Endothelial cell of umbilical vein (primary cell): ENCODE results near the gene CLCN5. TPM values are rescaled to one million over a fixed set of nuclear protein-coding genes. Genes with fewer than 3 reads are reported as not detected.

Experiments used
- Bru-seq: library from RNA; stranded (reverse); fragments of 400-500 nt; gene quantifications from one replicate; lab custom pipeline; 2021; lab: Mats Ljungman, UMichigan
- BruChase-seq, 2 experiments: library from RNA; stranded (reverse); fragments of 400-500 nt; gene quantifications; one replicate each; lab custom pipeline; 2021; lab: Mats Ljungman, UMichigan
- BruUV-seq: library from RNA; stranded (reverse); fragments of 400-500 nt; replicated peaks from 2 replicates; lab custom pipeline; 2021; lab: Mats Ljungman, UMichigan
- CTCF ChIA-PET: fragments of 300-600, 350-600 bp; sonication (Branson Sonifier 250); formaldehyde crosslinking; loops from one replicate; lab custom pipeline; 2021; ENCODE audit warnings: antibody characterized with exemption, inconsistent platforms; lab: Charles Lee
- POLR2A ChIA-PET: fragments of 300-600, 350-600 bp; sonication (Branson Sonifier 250); formaldehyde crosslinking; loops from one replicate; lab custom pipeline; 2021; ENCODE audit warnings: antibody characterized with exemption, inconsistent platforms; lab: Charles Lee
- DNase-seq: peaks from one replicate; pipeline ENCODE4 v3.0.0-alpha.2; 2011; ENCODE audit warnings: low read depth, low spot score
- FAIRE-seq: peaks from 2 replicates; lab custom pipeline; 2011; peaks lifted over from hg19 to GRCh38; lab: Jason Lieb, UNC
- H2AFZ ChIP-seq: 2 replicates; pipeline ENCODE4 v1.6.0; 2012; ENCODE audit warnings: low read depth, low read length, control low read depth, inconsistent platforms
- H3K27ac ChIP-seq: 2 replicates; pipeline ENCODE4 v1.5.1; 2011; ENCODE audit warnings: low read depth, mild to moderate bottlenecking, control low read depth, low read length, moderate library complexity; ENCODE audit not compliant: insufficient read depth
- H3K27me3 ChIP-seq, 2 experiments: 2 replicates each; pipeline versions ENCODE4 v1.6.0 to v1.6.1; 2011; ENCODE audit warnings: low read length in 2 of 2, mixed read lengths in 1 of 2; ENCODE audit not compliant: control insufficient read depth in 2 of 2, insufficient read depth in 2 of 2
- H3K36me3 ChIP-seq, 2 experiments: 2 replicates in 1 of 2; 3 replicates in 1 of 2; pipeline ENCODE4 v1.5.1; 2011; ENCODE audit warnings: low read length in 2 of 2, mild to moderate bottlenecking in 1 of 2, moderate library complexity in 1 of 2; ENCODE audit not compliant: control insufficient read depth in 2 of 2, insufficient read depth in 2 of 2; ENCODE audit errors: extremely low read depth in 1 of 2
- H3K4me1 ChIP-seq: 3 replicates; pipeline ENCODE4 v1.5.1; 2011; ENCODE audit warnings: mild to moderate bottlenecking, low read length; ENCODE audit not compliant: control insufficient read depth, insufficient read depth; ENCODE audit errors: extremely low read depth
- H3K4me2 ChIP-seq: 2 replicates; pipeline ENCODE4 v1.6.1; 2011; ENCODE audit warnings: low read length, control low read depth, mixed read lengths; ENCODE audit not compliant: insufficient read depth
- H3K4me3 ChIP-seq, 3 experiments: fragments of 200-600 bp in 1 of 3; sonication (generic), shearing (Covaris generic) in 1 of 3; replicated peaks in 1 of 3; 2 replicates each; pipeline ENCODE4 v1.5.1; 2011 to 2016; ENCODE audit warnings: control low read depth in 3 of 3, low read length in 3 of 3, mild to moderate bottlenecking in 2 of 3, inconsistent platforms in 1 of 3, low read depth in 1 of 3, moderate library complexity in 1 of 3; ENCODE audit not compliant: insufficient read depth in 1 of 3
- H3K79me2 ChIP-seq: 2 replicates; pipeline ENCODE4 v1.6.0; 2012; ENCODE audit warnings: low read length, inconsistent platforms; ENCODE audit not compliant: control insufficient read depth, insufficient read depth
- H3K9ac ChIP-seq: replicated peaks from 2 replicates; pipeline ENCODE3; 2011; ENCODE audit warnings: low read length, control low read depth; ENCODE audit not compliant: insufficient read depth; ENCODE audit errors: extremely low read depth
- H3K9me1 ChIP-seq: replicated peaks from 3 replicates; pipeline ENCODE4 v1.6.0; 2011; ENCODE audit warnings: mild to moderate bottlenecking, low read length; ENCODE audit not compliant: control insufficient read depth, insufficient read depth; ENCODE audit errors: extremely low read depth
- H3K9me3 ChIP-seq: replicated peaks from 2 replicates; pipeline ENCODE4 v1.5.1; 2012; ENCODE audit warnings: low read length, inconsistent platforms; ENCODE audit not compliant: control insufficient read depth, insufficient read depth
- H4K20me1 ChIP-seq: replicated peaks from 2 replicates; pipeline ENCODE3; 2011; ENCODE audit warnings: mild to moderate bottlenecking, low read length; ENCODE audit not compliant: control insufficient read depth, insufficient read depth; ENCODE audit errors: extremely low read depth
- EZH2 ChIP-seq: IDR thresholded peaks from 2 replicates; pipeline ENCODE4 v1.6.1; 2012; ENCODE audit warnings: borderline replicate concordance, low read depth, mild to moderate bottlenecking, moderate library complexity, low read length, inconsistent platforms; ENCODE audit not compliant: severe bottlenecking
- FOS ChIP-seq: IDR thresholded peaks from 2 replicates; pipeline ENCODE4 v1.6.1; 2011; ENCODE audit warnings: mild to moderate bottlenecking, low read length, moderate library complexity, borderline replicate concordance; ENCODE audit not compliant: insufficient read depth
- GATA2 ChIP-seq: IDR thresholded peaks from 2 replicates; pipeline ENCODE4 v1.7.0; 2011; ENCODE audit warnings: low read depth, mild to moderate bottlenecking, moderate library complexity, mixed read lengths, low read length; ENCODE audit not compliant: insufficient read length, insufficient read depth
- JUN ChIP-seq: IDR thresholded peaks from 2 replicates; pipeline ENCODE4 v1.6.1; 2011; ENCODE audit warnings: borderline replicate concordance, low read depth; ENCODE audit not compliant: insufficient read length, insufficient read depth
- MYC ChIP-seq: IDR thresholded peaks from one replicate; pipeline ENCODE4 v1.6.1; 2011; ENCODE audit warnings: mild to moderate bottlenecking, low read depth, low read length
- POLR2A ChIP-seq: IDR thresholded peaks from 2 replicates; pipeline ENCODE4 v1.6.1; 2012; ENCODE audit warnings: low read depth, mild to moderate bottlenecking, control low read depth, low read length
- POLR2AphosphoS5 ChIP-seq: IDR thresholded peaks from 2 replicates; pipeline ENCODE4 v1.6.1; 2012; ENCODE audit warnings: low read depth, mild to moderate bottlenecking, control low read depth, low read length, moderate library complexity; ENCODE audit not compliant: insufficient read depth
- dilution Hi-C: fragments of 300-500 bp; cut with MboI; formaldehyde crosslinking; loops from one replicate; pipeline ENCODE4 v1.15.0; 2019; ENCODE audit warnings: low sequenced_read_pairs; ENCODE audit not compliant: extremely low pct_ligation_motif_present
- intact Hi-C: fragments of 100-400 bp; cut with micrococcal nuclease; formaldehyde crosslinking; loops from one replicate; pipeline ENCODE4 v1.10.0; 2022
- long read RNA-seq: library from polyadenylated mRNA; stranded (forward); transcript quantifications from one replicate; pipeline ENCODE4 v2.0.0, GENCODE V29; 2021
- polyA minus RNA-seq, 3 experiments: library from RNA; depleted of rRNA, polyadenylated mRNA; stranded (reverse); fragments of >200 nt; gene quantifications; 1 replicate in 1 of 3; 2 replicates in 2 of 3; pipeline ENCODE4 v1.2.3, GENCODE V29; 2011
- polyA plus RNA-seq, 4 experiments: library from polyadenylated mRNA; depleted of rRNA in 3 of 4; stranded (reverse) in 3 of 4; unstranded in 1 of 4; fragments of >200 nt; gene quantifications; 2 replicates each; pipeline versions ENCODE4 v1.2.1 to v1.2.3, GENCODE V29; 2011 to 2012; ENCODE audit warnings: missing spikeins in 1 of 4
- total RNA-seq: library from RNA; stranded (reverse); gene quantifications from 2 replicates; pipeline ENCODE4 v1.2.3, GENCODE V29; 2021
- TF ChIP-seq, protein P1 (sequence below), 2 donors: IDR thresholded peaks; 1 replicate in 1 of 2; 2 replicates in 1 of 2; pipeline ENCODE4 v1.5.1; 2011; ENCODE audit warnings: low read length in 2 of 2, mild to moderate bottlenecking in 2 of 2, moderate library complexity in 2 of 2, control low read depth in 1 of 2, inconsistent platforms in 1 of 2, low read depth in 1 of 2; ENCODE audit not compliant: insufficient read depth in 1 of 2; ENCODE audit errors: extremely low read depth in 1 of 2
- TF ChIP-seq, protein P2 (sequence below): IDR thresholded peaks from 2 replicates; pipeline ENCODE4 v1.6.1; 2011; ENCODE audit not compliant: insufficient read depth, insufficient read length

CLCN5 gene
- 12.9 TPM in 2 replicates for total RNA-seq
- polyA plus RNA-seq: 2.7 and 3.1 TPM in 2 replicates
- 1.7 and 1.8 TPM in 2 replicates for polyA plus RNA-seq (2011; cell fraction: cytosol; rRNA removed)
- polyA plus RNA-seq (2011; cell fraction: nucleus; rRNA removed): 6.6 and 6.8 TPM in 2 replicates
- 5.8 and 6.2 TPM in 2 replicates for polyA plus RNA-seq (2012)
- polyA minus RNA-seq: 21.9 and 24.1 TPM in 2 replicates
- polyA minus RNA-seq (2011; cell fraction: cytosol; rRNA and poly(A)+ RNA removed): 7.9 TPM
- polyA minus RNA-seq (2011; cell fraction: nucleus; rRNA and poly(A)+ RNA removed): 13.4 and 19.4 TPM in 2 replicates
- Bru-seq, nascent RNA: percentile 54 among the genes with signal in this experiment
- BruChase-seq, experiment 1, labeled RNA remaining after a 6-hour chase: percentile 61 among the genes with signal in this experiment
- BruChase-seq, experiment 2, labeled RNA remaining after a 2-hour chase: percentile 56 among the genes with signal in this experiment
- long read RNA-seq, full-length matches to known transcripts: 2 of 10 reads
- long read RNA-seq, partial matches to known transcripts: 1 of 10 reads
- long read RNA-seq, other reads (novel, unspliced or antisense): 7 of 10 reads

DNA sequence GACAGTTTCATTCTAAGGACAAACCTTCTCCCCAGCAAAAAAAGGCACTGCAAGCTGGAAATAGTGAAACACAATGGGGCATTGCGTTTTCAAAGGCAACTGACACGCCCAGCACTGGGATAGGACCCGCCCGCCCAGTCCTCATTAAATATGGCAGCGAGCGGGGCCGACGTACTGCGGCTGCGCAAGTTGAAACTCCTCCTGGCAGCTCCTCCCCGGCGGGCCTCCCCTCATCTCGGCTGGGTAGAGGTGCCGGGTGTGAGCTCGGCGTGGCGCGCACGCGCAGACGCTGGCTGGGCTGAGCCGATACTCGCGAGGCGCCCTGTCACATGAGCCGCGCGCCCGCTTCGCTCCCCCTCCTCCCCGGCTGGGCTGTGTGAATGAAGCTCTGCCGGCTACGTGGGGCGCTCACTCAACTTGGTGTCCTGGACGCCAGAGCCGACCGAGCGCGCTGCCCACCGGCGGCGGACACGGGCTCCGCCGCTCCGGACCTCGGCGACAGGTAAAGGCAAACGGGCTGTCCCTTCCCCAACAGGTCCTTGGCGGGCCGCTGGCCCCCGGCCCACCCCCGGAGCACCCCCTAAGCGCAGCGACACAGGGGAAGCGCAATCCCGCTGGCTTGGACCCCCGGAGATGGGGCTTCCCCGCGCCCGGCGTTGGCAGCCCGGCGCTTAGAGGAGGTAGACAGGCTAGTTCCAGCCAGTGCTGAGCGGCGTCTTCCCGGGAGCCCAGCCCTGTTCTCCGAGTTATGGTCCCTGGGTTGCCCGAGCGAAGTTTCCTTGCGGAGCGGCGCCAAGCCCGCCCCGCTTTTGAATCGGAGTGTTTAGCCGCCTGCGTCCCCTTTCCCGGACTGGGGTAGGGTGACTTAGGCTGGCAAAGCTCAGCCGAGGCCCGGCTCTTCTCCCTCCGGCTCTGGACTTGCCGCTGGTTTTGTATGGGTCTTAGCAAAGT is at the start of gene CLCN5:
TSS of gene CLCN5 (plus strand) at position 306 of the 951 bp plus-strand sequence. CDS start 2,703 bp downstream, outside the sequence.
- dilution Hi-C loops (no loop called here), intact Hi-C loops (loop anchor here (1.0 to 5.0 kb wide), 6 partner anchors 38 to 720 kb away; partner anchors contain the start of genes CCNB3 and SYP)
- Histone ChIP-seq H2AFZ (peak within 1 kb of the TSS; percentile 82), H3K27me3 (no peaks in the 10 kb centered on the region), H3K4me3 (peak within 1 kb of the TSS; percentile 53 to 87 (median 79)), H3K79me2 (no peaks in the 10 kb centered on the region), H3K27ac (peak within 1 kb of the TSS; percentile 45), H3K9me1 (no peaks in the 10 kb centered on the region), H3K9me3 (no peaks in the 10 kb centered on the region), H3K36me3 (no peaks in the 10 kb centered on the region), H3K4me1 (peaks cover 3% of the 10 kb centered on the region), H3K4me2 (peak within 1 kb of the TSS; percentile 96), H4K20me1 (no peaks in the 10 kb centered on the region), H3K9ac (peak within 1 kb of the TSS; percentile 73)
- POLR2A ChIA-PET: no interaction called here
- FAIRE-seq (peak; percentile 86), DNase-seq (peak; percentile 97)
- BruUV-seq: no TSS peak
- TF ChIP-seq GATA2 (no peak), POLR2A (peak; percentile 43), EZH2 (no peak), POLR2AphosphoS5 (peak; percentile 20), JUN (no peak), MYC (no peak), FOS (no peak)
- TF ChIP-seq, protein P1, sequence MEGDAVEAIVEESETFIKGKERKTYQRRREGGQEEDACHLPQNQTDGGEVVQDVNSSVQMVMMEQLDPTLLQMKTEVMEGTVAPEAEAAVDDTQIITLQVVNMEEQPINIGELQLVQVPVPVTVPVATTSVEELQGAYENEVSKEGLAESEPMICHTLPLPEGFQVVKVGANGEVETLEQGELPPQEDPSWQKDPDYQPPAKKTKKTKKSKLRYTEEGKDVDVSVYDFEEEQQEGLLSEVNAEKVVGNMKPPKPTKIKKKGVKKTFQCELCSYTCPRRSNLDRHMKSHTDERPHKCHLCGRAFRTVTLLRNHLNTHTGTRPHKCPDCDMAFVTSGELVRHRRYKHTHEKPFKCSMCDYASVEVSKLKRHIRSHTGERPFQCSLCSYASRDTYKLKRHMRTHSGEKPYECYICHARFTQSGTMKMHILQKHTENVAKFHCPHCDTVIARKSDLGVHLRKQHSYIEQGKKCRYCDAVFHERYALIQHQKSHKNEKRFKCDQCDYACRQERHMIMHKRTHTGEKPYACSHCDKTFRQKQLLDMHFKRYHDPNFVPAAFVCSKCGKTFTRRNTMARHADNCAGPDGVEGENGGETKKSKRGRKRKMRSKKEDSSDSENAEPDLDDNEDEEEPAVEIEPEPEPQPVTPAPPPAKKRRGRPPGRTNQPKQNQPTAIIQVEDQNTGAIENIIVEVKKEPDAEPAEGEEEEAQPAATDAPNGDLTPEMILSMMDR (IDR thresholded peaks at IDR 0.05; ENCODE audit: extremely low read depth in 1 of 2, insufficient read depth in 1 of 2, low read depth in 1 of 2, low read length in 2 of 2): no peak
- TF ChIP-seq, protein P2, sequence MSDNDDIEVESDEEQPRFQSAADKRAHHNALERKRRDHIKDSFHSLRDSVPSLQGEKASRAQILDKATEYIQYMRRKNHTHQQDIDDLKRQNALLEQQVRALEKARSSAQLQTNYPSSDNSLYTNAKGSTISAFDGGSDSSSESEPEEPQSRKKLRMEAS: no peak
- CTCF ChIA-PET: interaction anchor here (0.7 to 2.3 kb wide), 5 partner anchors 10 to 282 kb away, joined by 3 to 8 read pairs (median 5); partner anchors contain the start of gene CCNB3
